GM21447 (cell line): ENCODE data around the gene FAM50A.
"Not testable (repeated sequence)": the region's sequence is repeated elsewhere in the genome, so short reads cannot be mapped to it uniquely, and the experiment has no call there.

Experiments used
- ATAC-seq: cut with Tn5 transposase; IDR thresholded peaks from one replicate; pipeline ENCODE4 v1.9.1; 2021; ENCODE audit not compliant: unreplicated experiment

FAM50A gene

DNA sequence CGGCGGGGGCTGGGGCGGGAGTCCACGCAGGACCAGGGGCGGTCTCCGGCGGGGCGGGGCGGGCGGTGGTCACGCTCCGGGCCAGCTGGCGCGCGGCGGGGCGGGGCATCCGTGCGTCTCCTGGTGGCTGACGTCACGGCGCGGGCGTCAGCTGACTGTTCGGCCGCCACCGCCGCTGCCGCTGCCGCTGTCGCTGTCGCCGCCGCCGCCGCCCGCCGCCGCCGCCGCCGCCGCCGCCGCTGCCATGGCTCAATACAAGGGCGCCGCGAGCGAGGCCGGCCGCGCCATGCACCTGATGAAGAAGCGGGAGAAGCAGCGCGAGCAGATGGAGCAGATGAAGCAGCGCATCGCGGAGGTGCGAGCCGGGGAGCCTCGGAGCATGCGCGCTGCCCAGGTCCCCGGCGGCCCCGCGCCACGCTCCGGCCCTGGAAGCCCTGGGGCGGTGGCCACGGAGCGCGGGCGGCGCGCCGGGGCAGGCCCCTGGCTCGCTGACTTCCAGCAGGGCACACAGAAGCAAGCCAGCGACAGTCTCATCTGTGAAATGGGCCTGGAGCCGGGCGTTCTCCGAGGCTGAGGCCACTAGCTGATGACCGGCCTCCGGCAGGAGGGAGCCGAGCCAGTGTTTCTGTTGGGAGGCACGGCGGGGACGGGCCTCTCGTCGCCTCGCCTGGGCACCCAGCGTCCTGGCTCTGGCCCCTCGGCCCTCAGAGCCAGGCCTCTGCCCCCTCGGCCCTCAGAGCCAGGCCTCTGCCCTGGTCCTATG is at the start of gene FAM50A:
FAM50A (plus strand) TSS at position 150 of the 763 bp plus-strand sequence; CDS start at position 245, 95 bp downstream.
- ATAC-seq = no peak

DNA sequence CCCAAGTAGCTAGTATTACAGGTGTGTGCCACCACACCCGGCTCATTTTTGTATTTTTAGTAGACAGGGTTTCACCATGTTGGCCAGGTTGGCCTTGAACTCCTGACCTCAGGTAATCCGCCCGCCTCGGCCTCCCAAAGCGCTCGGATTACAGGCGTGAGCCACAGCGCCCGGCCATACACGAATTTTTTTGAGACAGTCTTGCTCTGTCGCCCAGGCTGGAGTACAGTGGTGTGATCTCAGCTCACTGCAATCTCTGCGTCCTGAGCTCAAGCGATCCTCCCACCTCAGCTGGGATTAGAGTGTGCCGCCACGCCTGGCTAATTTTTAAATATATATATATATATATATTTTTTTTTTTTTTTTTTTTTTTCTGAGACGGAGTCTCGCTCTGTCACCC is 47.6 kb upstream of the FAM50A start:
- not testable (repeated sequence) for ATAC-seq

DNA sequence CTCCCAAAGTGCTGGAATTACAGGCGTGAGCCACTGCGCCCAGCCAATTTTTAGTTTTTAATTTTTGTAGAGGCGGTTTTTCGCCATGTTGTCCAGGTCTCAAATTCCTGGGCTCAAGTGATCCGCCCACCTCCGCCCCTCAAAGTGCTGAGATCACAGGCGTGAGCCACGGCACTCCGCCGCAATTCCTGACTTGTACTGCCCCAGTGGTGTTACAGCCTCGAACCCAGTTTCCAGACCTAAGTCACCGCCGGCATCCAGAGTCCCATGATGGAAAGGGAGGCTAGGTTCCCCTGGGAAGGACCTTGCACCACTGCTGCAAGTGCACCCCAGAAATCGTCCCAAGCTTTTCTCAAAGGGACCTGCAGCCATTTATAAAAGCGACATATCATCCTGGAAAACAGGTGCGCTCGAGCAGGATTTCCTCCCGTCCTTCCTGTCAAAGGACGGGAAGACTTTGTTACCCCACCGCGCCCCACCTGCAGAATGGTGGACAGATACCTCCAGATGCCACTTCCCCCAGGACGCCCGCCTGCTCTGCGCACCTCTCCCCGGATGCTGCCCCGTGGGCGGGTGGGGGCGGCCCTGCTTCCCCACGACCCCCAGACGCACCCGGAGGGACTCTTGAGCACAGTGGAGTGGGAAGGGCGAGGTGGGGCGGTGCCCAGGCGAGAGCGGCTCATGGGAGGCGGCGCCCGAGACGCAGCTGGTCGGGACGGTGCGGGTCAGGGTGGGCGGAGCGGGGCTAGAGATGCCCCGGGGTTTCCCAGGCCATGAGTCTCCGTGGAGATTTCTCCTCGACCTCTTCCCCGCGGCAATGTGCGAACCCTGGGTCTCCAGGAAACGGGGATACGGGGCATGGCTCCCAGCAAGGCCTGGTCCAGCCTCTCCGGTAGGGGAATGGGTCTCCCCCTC is 46.7 kb upstream of the FAM50A start:
- ATAC-seq = peak; percentile 48

DNA sequence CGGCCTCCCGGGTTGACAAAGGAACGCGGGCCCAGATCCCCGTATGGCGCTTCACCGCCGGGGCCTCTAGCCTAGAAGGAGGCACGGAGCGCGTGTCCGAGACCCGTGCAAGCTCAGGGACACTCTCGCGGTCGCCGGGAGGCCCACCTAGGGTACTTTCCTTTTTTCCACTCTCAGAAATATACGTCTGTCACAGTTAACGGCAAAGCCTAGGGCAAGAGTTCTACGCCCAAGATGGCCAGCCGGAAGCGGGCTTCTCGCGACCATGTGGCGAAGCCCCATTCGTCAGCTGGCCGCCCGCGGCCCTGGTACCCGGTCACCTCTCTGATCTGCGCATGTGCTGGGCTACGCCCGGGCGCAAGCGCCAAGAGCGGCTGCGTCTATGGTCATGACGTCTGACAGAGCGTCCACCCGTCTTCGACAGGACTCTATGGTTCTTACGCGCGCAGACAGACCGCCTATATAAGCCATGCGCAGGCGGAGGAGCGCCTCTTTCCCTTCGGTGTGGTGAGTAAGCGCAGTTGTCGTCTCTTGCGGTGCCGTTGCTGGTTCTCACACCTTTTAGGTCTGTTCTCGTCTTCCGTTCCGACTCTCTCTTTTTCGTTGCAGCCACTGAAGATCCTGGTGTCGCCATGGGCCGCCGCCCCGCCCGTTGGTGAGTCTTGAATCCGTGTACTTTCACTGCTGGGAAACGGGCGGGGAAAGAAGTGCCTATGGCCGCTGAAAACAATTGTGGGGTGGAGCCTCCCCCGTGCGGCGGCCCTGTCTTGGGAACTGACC is 45.9 kb upstream of the FAM50A start, which contains the start of gene RPL10:
RPL10 (plus strand) TSS at position 490 of the 780 bp plus-strand sequence; CDS start at position 633, 143 bp downstream.
- peak; percentile 75 for ATAC-seq

DNA sequence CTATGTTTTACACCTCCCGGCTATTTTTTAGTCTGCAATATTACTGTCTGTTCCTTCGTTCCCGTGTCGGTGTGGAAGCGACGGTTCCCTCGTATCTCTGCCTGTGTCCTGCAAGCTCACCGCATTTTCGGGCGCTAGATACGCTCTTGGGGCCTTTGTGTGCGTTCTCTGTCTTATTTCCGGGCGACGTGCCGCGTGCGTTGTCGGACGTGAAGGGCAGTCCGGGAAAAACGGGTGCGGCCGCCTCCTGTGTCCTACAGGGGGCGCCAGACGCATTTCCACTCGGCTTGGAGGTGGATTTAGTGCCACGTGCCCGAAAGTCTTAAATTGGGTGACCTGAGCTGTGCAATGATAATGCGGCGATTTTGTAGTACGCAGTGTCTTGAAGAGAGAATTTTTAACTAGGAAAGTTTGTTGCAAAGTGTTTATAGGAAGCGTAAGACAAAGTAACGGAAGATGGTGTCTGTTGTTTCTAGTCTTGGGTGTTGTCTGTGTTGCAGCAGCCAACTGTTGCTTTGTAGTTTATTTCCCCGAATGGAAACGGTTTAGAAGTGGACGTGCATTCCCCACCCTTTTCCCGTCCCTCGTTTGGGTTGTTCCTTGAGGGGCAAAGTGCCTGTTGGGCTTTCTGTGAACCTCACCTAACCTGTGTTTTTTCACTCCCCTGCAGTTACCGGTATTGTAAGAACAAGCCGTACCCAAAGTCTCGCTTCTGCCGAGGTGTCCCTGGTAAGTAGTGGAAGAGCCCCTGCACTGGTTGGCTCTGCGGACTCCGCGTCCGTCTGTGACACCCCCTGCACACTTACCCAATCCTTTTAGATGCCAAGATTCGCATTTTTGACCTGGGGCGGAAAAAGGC is 45.0 kb upstream of the FAM50A start:
- ATAC-seq = peak; percentile 35

- ATAC-seq = no peak
Observed at GRCh38 chrX:154399527-154400368, 44.2 kb upstream of the FAM50A start.

DNA sequence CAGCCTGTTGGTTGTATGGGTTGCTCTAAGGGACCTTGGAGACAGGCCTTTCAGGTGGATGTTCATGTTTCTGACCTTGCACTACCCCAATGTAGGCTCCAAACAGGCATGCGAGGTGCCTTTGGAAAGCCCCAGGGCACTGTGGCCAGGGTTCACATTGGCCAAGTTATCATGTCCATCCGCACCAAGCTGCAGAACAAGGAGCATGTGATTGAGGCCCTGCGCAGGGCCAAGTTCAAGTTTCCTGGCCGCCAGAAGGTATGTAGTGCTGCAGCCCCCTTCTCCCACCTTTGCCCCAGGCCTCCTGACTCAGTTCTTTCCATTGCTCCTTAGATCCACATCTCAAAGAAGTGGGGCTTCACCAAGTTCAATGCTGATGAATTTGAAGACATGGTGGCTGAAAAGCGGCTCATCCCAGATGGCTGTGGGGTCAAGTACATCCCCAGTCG is 43.5 kb upstream of the FAM50A start:
- ATAC-seq = not testable (repeated sequence)

DNA sequence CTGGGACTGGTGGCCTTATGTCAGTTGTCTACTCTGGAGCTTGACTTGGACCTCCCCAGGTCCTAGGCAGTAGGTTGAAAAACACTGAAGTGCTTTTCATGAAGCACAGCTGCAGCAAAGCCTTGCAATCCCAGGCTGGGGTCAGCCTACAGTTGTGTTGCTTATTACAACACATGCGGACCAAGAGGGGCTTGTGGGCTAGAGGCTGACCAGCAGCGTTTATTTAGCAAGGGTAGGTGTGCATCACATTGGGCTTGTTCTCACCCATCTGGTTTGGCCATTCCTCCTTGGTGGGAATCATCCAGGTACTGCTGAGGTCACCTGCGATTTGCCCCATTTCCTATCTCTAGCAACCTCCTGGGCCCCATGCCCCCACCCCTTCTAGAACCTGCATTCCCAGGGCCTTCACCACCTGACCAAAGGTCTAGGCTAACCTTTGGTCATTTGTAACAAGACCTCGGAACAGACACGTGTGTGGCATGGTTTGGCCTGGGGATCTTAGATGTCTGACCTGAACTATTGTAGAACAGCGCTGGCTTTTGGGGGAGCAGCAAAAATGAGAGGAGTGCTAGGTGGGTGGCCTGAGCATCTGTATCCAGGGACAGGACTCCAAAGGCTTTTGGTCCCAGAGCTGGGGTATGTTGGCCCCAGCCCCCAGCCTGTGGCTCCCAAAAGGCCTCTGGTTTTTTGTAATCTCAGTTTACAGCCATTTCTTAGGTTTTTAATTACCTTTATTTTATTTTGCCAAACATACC is 42.7 kb upstream of the FAM50A start:
- ATAC-seq = no peak

DNA sequence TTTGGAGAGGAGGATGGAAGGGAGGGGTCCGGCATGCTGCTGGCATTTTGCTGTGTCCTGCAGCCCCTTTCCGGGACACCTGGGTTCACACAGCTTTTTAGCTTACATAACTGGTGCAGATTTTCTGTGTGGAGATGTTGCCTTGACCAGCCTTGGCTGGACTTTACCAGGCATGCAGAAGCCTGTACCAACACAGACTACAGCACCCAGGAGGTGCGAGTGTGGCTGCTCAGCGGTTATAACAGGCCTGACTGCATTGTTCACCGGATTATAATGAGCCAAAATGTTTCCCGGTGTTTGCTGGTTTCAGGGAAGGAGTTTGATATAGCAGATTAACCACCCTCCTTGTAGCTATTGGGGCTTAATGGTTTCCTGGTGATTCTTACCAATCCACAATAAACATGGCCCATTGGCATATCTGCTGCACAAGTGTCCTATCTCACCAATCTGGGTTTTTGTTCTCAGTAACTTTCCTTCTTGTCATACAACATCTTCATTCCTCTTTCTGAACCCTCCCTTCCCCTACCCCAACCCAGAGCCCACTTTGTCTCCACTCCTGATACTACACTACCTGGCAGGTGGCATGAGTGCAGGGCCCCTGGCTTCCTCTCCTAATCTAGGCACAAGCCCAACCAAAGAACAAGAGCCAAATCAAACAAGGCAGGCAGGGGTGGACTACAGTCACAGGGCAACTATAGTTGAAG is 41.9 kb upstream of the FAM50A start:
- no peak for ATAC-seq

GRCh38 chrX:154402622-154403127 is 41.3 kb upstream of the FAM50A start:
- ATAC-seq = no peak

DNA sequence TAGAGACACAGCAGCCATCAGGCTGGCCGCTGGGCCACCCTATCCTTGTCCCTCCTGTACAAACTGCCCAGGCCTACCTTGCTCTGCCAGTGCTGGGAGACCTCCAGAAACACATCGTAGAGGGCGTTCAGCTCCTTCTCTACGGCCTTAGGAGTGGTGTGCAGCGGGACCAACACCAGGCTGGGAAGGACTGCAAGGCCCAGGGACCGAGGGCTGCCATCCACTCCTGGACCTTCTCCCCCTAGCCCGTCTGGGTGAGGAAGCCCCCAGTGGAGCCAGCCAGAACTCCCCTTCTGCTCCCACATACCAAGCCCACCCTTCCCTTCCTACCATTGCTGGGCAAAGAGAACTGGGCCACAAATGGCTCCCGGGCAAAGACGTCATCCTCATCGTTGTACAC is 40.7 kb upstream of the FAM50A start:
- ATAC-seq = no peak

DNA sequence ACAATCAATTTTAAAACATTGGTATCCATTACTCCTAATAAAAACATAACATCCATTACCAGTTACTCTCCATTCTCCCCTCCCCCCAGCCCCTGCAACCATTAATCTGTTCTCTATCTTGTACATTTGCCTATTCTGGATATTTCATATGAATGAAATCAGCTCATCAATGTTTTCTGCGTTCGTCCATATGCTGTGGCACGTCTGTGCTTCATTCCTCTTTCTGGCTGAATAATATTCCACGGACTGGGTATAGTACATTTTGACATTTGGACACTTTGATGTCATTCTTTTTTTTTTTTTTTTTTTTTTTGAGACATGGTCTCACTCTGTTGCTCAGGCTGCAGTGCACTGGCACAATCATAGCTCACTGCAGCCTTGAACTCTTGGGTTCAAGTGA is 40.1 kb upstream of the FAM50A start:
- no peak for ATAC-seq

- no peak for ATAC-seq
Observed at GRCh38 chrX:154404625-154405192, 39.2 kb upstream of the FAM50A start.

DNA sequence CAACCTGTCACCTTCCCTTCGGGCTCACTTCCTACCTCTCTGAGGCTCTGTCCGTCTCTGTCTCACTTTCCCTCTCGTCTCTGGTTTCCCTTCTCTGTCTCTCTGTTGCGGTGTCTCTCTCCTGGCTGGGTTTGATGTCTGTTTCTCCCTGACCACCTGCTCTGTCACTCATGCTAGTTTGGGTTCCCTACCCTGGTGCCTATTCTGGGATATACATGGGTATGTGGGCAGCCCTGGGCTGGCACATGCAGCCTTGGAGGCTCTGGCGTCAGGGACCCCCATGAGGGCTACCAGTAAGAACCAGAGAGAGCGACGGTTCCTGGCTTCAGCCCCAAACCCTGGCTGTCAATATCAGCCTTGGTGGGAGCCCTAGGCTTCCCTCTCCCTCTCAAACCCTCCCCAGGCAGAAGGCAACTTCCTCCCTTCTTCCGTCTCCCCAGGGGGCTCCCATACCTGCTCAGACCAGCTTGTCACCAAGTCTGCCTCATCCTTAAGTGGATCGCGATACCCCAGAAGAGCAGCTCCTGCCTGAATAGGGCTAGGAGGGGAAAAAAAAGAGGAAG is 35.2 kb upstream of the FAM50A start:
- no peak for ATAC-seq

DNA sequence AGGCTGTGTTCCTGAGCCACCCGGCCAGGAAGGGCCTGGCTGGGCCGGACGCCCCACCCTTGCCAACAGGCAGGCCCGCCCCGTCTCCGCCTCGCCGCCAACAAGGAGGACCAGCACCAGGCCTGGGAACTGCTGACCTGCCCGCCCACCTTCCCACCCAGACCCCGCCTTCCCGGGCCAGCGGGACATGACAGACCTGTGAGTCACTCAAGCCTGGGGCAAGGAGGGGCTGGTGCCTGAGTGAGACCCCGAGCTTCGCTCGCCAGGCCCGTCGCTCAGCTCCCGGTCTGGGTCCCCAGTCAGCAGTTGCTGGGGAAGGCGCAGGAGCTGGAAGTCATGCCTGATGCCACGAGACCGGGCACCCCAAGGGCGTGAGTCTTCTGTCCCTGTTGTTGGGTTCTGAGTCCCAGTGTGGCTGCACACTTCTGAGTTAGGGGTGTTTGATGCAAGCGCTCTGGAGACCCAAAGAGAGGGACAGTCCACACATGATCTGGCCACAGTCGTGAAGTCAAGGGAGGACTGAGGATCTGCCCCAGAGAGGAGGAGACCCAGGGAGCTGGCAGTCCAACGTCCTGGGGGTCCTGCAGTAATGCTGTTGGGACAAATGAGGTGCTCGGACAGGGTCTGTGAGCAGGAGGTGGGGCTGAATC is 34.6 kb upstream of the FAM50A start, which contains the start of gene DNASE1L1:
DNASE1L1 (minus strand) TSS at position 33 of the 650 bp plus-strand sequence. CDS start 3,686 bp downstream, outside the sequence.
- peak; percentile 59 for ATAC-seq

- peak; percentile 61 for ATAC-seq
Observed at GRCh38 chrX:154411981-154412340, 32.0 kb upstream of the FAM50A start.
